ENCODE measurements around the gene NTRK2.

The NTRK2 gene

DNA sequence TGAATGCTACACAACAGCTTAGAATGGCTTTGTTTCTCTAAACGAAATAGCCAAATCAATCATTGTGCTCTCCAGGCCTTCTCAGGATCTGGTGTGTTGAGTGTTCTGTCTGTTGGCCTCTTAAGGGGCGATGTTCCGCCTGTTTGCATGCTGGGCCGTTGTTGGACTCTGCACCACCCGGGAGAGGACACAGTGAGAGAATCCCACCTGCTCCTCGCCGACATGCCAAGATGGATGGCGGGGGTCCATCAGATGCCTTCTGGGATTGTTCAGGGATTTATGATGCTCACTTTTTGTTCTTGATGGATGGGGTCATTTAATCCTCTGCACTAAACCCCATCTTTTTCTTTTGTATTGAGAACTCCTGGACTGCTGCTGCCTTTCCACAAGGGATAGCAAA, 159.9 kb downstream of the NTRK2 start:
- no peaks in the 10 kb centered on the region for H3K36me3 ChIP-seq (ENCODE audit: insufficient read depth, low read length)
- no peak overlapping the region for H3K27ac ChIP-seq (ENCODE audit: low read depth, low read length, poor library complexity, severe bottlenecking)
- no peak overlapping the region for H3K4me2 ChIP-seq (ENCODE audit: low read length)
- H2AFZ ChIP-seq (ENCODE audit: low read length) = no peak overlapping the region
- H3K9me2 ChIP-seq (ENCODE audit: low read depth, low read length) = no peaks in the 10 kb centered on the region
- no peaks in the 10 kb centered on the region for H3K79me2 ChIP-seq (ENCODE audit: insufficient read depth, low read length)
- no peak overlapping the region for H3K4me3 ChIP-seq (ENCODE audit: low read depth, low read length, poor library complexity, severe bottlenecking)
- TF ChIP-seq EZH2 (IDR thresholded peaks at IDR 0.05; ENCODE audit: borderline replicate concordance, low read length) = no peak
- TF ChIP-seq, protein P1, sequence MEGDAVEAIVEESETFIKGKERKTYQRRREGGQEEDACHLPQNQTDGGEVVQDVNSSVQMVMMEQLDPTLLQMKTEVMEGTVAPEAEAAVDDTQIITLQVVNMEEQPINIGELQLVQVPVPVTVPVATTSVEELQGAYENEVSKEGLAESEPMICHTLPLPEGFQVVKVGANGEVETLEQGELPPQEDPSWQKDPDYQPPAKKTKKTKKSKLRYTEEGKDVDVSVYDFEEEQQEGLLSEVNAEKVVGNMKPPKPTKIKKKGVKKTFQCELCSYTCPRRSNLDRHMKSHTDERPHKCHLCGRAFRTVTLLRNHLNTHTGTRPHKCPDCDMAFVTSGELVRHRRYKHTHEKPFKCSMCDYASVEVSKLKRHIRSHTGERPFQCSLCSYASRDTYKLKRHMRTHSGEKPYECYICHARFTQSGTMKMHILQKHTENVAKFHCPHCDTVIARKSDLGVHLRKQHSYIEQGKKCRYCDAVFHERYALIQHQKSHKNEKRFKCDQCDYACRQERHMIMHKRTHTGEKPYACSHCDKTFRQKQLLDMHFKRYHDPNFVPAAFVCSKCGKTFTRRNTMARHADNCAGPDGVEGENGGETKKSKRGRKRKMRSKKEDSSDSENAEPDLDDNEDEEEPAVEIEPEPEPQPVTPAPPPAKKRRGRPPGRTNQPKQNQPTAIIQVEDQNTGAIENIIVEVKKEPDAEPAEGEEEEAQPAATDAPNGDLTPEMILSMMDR (IDR thresholded peaks at IDR 0.05; ENCODE audit: low read length) = no peak
- no peaks in the 10 kb centered on the region for H3K4me1 ChIP-seq (ENCODE audit: insufficient read depth, low read length, severe bottlenecking)
- no peaks in the 10 kb centered on the region for H3F3A ChIP-seq (ENCODE audit: insufficient read depth, low read length)
- no peaks in the 10 kb centered on the region for H3K9me3 ChIP-seq (ENCODE audit: low read length)
- no peaks in the 10 kb centered on the region for H3K27me3 ChIP-seq (ENCODE audit: insufficient read depth, low read length)
- H4K20me1 ChIP-seq (ENCODE audit: insufficient read depth, low read length) = no peaks in the 10 kb centered on the region
- H3K9ac ChIP-seq (ENCODE audit: low read length) = no peak overlapping the region

DNA sequence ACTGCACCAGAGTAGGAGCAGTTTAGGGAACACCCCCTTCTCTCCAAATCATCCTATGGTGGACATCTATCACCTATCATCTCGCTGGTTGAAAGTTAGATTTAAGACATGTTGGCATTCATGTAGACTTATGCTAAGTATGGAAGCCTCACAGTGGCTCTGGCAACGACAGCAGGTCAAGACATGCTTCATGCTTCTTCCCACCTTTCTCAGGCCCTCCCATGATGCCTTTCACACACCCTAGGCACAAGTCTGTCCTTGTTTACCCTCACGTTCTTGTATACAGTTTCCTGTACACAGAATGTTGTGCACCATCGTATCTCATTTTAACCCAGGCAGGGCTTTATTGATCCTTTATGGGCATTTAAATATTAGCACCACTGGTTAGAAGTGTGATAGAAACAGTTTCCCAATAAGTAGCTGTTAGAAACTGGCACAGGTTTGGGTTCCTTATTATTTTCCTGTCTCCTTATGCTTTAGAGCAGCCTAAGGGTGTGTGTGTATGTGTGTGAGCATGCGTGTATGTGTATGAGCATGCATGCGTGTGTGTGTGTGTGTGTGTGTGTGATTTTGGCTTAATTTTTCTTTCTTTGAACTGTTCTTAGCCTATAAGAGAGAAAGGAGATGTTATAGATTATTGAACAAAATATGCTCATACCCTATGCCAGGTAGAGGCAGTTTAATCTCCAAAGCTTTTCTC, 160.6 kb downstream of the NTRK2 start:
- no peaks in the 10 kb centered on the region for H3K9me2 ChIP-seq (ENCODE audit: low read depth, low read length)
- H3K9ac ChIP-seq (ENCODE audit: low read length) = no peak overlapping the region
- no peaks in the 10 kb centered on the region for H3K4me1 ChIP-seq (ENCODE audit: insufficient read depth, low read length, severe bottlenecking)
- no peaks in the 10 kb centered on the region for H3F3A ChIP-seq (ENCODE audit: insufficient read depth, low read length)
- no peaks in the 10 kb centered on the region for H4K20me1 ChIP-seq (ENCODE audit: insufficient read depth, low read length)
- H3K79me2 ChIP-seq (ENCODE audit: insufficient read depth, low read length) = no peaks in the 10 kb centered on the region
- H3K27me3 ChIP-seq (ENCODE audit: insufficient read depth, low read length) = no peaks in the 10 kb centered on the region
- no peak overlapping the region for H3K27ac ChIP-seq (ENCODE audit: low read depth, low read length, poor library complexity, severe bottlenecking)
- H3K4me3 ChIP-seq (ENCODE audit: low read depth, low read length, poor library complexity, severe bottlenecking) = no peak overlapping the region
- no peaks in the 10 kb centered on the region for H3K9me3 ChIP-seq (ENCODE audit: low read length)
- H2AFZ ChIP-seq (ENCODE audit: low read length) = no peak overlapping the region
- H3K36me3 ChIP-seq (ENCODE audit: insufficient read depth, low read length) = no peaks in the 10 kb centered on the region
- no peak for TF ChIP-seq EZH2 (IDR thresholded peaks at IDR 0.05; ENCODE audit: borderline replicate concordance, low read length)
- TF ChIP-seq, protein P1 (IDR thresholded peaks at IDR 0.05; ENCODE audit: low read length) = no peak
- H3K4me2 ChIP-seq (ENCODE audit: low read length) = no peak overlapping the region

DNA sequence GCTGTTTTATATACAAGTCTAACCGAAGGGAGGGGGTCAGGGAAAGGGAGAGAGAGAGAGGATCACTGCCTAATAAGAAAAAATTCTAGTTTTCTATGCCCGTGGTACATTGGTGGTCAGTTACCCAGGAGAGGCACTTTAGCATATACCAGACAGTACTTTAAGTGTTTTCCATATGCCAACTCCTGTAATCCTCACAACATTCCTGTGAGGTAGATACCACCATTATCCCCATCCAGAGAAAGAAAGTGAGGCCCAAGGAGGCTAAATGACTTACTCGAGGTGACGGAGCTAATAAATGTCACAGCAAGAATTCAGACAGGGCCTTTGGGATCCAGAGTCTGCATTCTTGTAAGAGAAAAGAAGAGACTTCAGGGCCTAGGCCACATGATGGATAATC, 161.8 kb downstream of the NTRK2 start:
- no peaks in the 10 kb centered on the region for H3K27me3 ChIP-seq (ENCODE audit: insufficient read depth, low read length)
- TF ChIP-seq, protein P1 (IDR thresholded peaks at IDR 0.05; ENCODE audit: low read length) = no peak
- no peak for TF ChIP-seq EZH2 (IDR thresholded peaks at IDR 0.05; ENCODE audit: borderline replicate concordance, low read length)

More for the DNA sequence above, 161.8 kb downstream of the NTRK2 start:
- Histone ChIP-seq H3K27ac (ENCODE audit: low read depth, low read length, poor library complexity, severe bottlenecking) (no peak overlapping the region), H3K79me2 (ENCODE audit: insufficient read depth, low read length) (no peaks in the 10 kb centered on the region), H3F3A (ENCODE audit: insufficient read depth, low read length) (no peaks in the 10 kb centered on the region), H3K4me1 (ENCODE audit: insufficient read depth, low read length, severe bottlenecking) (no peaks in the 10 kb centered on the region), H3K9ac (ENCODE audit: low read length) (no peak overlapping the region), H3K4me2 (ENCODE audit: low read length) (no peak overlapping the region), H3K36me3 (ENCODE audit: insufficient read depth, low read length) (no peaks in the 10 kb centered on the region), H3K9me2 (ENCODE audit: low read depth, low read length) (no peaks in the 10 kb centered on the region), H2AFZ (ENCODE audit: low read length) (no peak overlapping the region), H3K4me3 (ENCODE audit: low read depth, low read length, poor library complexity, severe bottlenecking) (no peak overlapping the region), H4K20me1 (ENCODE audit: insufficient read depth, low read length) (no peaks in the 10 kb centered on the region), H3K9me3 (ENCODE audit: low read length) (no peaks in the 10 kb centered on the region)
